ENCODE data around the gene C2orf76. TPM values are rescaled to one million over a fixed set of nuclear protein-coding genes. Genes with fewer than 3 reads are reported as not detected.

Gene C2orf76
- total RNA-seq, 1 donor from 2014 or later = 8.4 TPM

DNA sequence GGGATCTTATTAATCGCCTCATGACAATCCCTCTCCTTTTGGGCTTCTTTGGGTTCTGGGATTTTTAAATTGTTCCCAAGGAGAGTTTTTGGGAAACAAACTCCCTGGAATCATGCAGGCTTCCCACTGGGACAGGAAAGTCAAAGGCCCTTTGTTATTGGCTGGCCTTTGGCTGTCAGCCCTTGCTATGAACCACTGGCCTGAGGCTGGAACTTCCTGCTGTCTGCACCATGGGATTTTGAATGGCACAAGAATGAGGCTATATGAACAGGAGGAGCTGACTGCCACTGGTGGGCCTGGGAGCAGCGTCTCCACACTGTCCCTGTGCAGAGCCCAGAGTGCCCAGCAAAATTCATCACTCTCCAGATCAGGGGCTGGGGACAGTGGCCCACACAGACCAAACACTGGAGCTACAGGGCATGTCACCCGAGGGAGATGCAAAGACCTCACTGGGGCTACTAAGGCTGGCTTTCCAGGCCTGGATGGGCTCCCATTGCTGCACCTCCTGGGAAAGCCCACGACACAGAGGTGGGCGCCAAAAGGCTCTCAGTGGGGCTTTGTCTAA, 107.3 kb downstream of the C2orf76 start:
- Mint-ChIP-seq H3K27me3 (peaks cover 13% of the 10 kb centered on the region), H3K9me3 (ENCODE audit: low read depth) (no peaks in the 10 kb centered on the region), H3K36me3 (ENCODE audit: insufficient read depth) (no peaks in the 10 kb centered on the region), H3K4me3 (ENCODE audit: low read depth) (no peak overlapping the region), H3K27ac (peak overlapping the region; percentile 18), H3K4me1 (ENCODE audit: low read depth) (peaks cover 24% of the 10 kb centered on the region)
- no peak for DNase-seq (ENCODE audit: low spot score, unreplicated experiment)
- TF ChIP-seq, protein P1, sequence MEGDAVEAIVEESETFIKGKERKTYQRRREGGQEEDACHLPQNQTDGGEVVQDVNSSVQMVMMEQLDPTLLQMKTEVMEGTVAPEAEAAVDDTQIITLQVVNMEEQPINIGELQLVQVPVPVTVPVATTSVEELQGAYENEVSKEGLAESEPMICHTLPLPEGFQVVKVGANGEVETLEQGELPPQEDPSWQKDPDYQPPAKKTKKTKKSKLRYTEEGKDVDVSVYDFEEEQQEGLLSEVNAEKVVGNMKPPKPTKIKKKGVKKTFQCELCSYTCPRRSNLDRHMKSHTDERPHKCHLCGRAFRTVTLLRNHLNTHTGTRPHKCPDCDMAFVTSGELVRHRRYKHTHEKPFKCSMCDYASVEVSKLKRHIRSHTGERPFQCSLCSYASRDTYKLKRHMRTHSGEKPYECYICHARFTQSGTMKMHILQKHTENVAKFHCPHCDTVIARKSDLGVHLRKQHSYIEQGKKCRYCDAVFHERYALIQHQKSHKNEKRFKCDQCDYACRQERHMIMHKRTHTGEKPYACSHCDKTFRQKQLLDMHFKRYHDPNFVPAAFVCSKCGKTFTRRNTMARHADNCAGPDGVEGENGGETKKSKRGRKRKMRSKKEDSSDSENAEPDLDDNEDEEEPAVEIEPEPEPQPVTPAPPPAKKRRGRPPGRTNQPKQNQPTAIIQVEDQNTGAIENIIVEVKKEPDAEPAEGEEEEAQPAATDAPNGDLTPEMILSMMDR (IDR thresholded peaks at IDR 0.05; ENCODE audit: unreplicated experiment) = no peak

DNA sequence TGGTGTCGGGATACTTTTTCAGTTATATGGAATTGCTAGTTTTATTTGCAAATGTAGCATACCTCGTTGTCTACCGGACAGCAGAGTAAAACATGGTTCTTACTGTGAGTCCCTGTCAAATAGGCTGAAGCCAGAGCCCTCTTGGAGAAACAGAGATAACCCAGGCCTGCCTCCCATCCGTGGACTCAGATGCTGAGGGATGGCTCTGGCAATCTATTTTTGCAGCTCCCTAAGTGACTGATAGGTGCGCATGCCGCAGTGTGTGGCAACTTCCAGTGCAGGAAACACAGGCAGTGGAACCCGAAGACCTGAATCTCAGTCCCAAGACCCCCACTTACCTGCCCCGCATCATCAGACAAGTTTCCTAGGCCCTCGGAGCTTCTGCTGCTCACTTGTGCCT, 109.4 kb downstream of the C2orf76 start:
- no peaks in the 10 kb centered on the region for H3K9me3 Mint-ChIP-seq (ENCODE audit: low read depth)
- H3K4me1 Mint-ChIP-seq (ENCODE audit: low read depth) = peaks cover 24% of the 10 kb centered on the region
- H3K27me3 Mint-ChIP-seq = peaks cover 5% of the 10 kb centered on the region
- H3K4me3 Mint-ChIP-seq (ENCODE audit: low read depth) = no peak overlapping the region
- no peaks in the 10 kb centered on the region for H3K36me3 Mint-ChIP-seq (ENCODE audit: insufficient read depth)
- no peak for DNase-seq (ENCODE audit: low spot score, unreplicated experiment)
- TF ChIP-seq, protein P1 (IDR thresholded peaks at IDR 0.05; ENCODE audit: unreplicated experiment) = no peak
- H3K27ac Mint-ChIP-seq = no peak overlapping the region

DNA sequence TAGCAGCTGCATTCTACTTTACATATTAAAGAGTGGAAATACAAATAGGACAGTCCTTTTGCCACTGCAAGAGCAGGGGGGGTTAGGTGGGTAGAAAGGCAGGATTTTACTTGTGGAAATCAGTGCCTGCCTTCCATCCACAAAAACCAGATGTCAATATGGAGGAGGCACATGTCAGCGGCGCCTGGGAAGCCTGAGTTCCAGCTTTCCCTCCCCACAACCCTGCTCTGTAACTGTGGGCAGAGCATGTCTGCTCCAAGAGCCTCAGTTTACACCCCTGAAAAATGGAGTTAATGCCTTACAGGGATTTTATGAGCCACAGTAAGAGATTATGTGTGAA, 110.1 kb downstream of the C2orf76 start:
- H3K27ac Mint-ChIP-seq = no peak overlapping the region
- no peak for DNase-seq (ENCODE audit: low spot score, unreplicated experiment)
- TF ChIP-seq, protein P1 (IDR thresholded peaks at IDR 0.05; ENCODE audit: unreplicated experiment) = no peak
- no peaks in the 10 kb centered on the region for H3K9me3 Mint-ChIP-seq (ENCODE audit: low read depth)
- no peak overlapping the region for H3K4me3 Mint-ChIP-seq (ENCODE audit: low read depth)
- peaks cover 24% of the 10 kb centered on the region for H3K4me1 Mint-ChIP-seq (ENCODE audit: low read depth)
- H3K36me3 Mint-ChIP-seq (ENCODE audit: insufficient read depth) = no peaks in the 10 kb centered on the region
- peaks cover 3% of the 10 kb centered on the region for H3K27me3 Mint-ChIP-seq

DNA sequence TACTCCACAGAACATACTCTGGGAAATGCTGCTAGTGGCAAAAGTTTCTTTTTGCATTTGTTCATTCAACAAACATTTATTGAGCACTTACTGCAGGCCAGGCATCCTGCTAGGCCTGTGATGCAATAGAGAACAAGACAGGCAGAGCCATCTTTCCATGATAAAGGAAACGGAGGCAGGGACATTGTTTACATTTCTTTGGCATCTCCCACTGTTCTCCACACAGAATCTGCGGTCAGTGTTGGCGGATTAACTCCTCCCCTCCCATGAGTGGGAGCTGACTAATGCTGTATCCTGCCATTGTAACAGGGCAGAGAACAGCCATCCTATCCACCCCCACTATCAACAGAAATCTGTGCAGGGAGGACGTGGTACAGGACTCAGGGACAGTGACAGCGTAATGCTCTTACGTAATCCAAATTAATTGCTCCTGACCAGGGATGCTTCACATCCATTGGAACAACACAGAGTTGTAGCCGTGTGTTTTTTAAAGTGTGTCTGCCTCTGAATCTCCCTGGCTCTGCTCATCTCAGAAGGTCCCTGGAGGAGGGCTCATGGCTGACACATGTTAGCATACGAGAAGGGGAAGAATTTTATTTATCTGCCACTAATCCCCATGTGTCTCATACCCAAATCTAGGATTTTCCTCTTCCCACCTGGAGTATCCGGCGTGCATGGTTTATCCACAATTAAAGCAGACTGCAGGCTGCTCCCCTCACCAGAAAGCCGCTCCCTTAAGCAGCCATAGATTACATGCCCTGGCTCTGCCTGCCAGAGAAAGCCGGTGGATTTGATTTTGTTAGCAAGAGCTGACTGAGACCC, 110.7 kb downstream of the C2orf76 start:
- DNase-seq (ENCODE audit: low spot score, unreplicated experiment) = no peak
- Mint-ChIP-seq H3K36me3 (ENCODE audit: insufficient read depth) (no peaks in the 10 kb centered on the region), H3K9me3 (ENCODE audit: low read depth) (no peaks in the 10 kb centered on the region), H3K27me3 (no peaks in the 10 kb centered on the region), H3K4me1 (ENCODE audit: low read depth) (peaks cover 24% of the 10 kb centered on the region), H3K27ac (no peak overlapping the region), H3K4me3 (ENCODE audit: low read depth) (no peak overlapping the region)
- TF ChIP-seq, protein P1 (IDR thresholded peaks at IDR 0.05; ENCODE audit: unreplicated experiment) = no peak

DNA sequence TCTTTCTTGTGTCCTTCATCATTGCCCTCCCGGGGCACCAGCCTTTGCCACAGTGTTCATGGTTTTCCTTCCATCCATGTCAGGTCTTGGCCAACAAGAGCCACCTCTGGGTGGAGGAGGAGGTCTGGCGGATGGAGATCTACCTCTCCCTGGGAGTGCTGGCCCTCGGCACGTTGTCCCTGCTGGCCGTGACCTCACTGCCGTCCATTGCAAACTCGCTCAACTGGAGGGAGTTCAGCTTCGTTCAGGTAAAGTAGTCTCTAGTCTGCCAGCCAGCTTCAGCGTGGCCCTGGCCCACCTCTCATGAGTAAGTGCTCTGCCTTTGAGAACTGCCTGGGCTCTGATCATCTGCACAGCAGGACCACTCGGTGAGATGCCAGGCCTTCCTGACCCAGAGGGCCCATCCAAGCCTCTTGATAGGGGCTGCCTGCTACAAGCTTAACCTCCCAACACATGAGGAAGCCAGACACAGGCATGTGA, 112.0 kb downstream of the C2orf76 start:
- no peak for DNase-seq (ENCODE audit: low spot score, unreplicated experiment)
- TF ChIP-seq, protein P1 (IDR thresholded peaks at IDR 0.05; ENCODE audit: unreplicated experiment) = no peak
- no peaks in the 10 kb centered on the region for H3K36me3 Mint-ChIP-seq (ENCODE audit: insufficient read depth)
- H3K27ac Mint-ChIP-seq = no peak overlapping the region
- H3K4me3 Mint-ChIP-seq (ENCODE audit: low read depth) = no peak overlapping the region
- no peaks in the 10 kb centered on the region for H3K9me3 Mint-ChIP-seq (ENCODE audit: low read depth)
- H3K4me1 Mint-ChIP-seq (ENCODE audit: low read depth) = peaks cover 25% of the 10 kb centered on the region
- no peaks in the 10 kb centered on the region for H3K27me3 Mint-ChIP-seq
